DMS114 treated with DMSO at 0.1 percent for 48 hours (cell line): ENCODE results near the gene ZNF316.

ENCODE experiments used
- DNase-seq: peaks from one replicate; lab custom pipeline; 2025; ENCODE audit not compliant: unreplicated experiment; lab: John Stamatoyannopoulos, UW

Gene ZNF316

GRCh38 chr7:6680146-6680545, 43.0 kb downstream of the ZNF316 start:
- DNase-seq, result no peak

- DNase-seq, result no peak
These were observed 54.0 kb downstream of the ZNF316 start for GRCh38 chr7:6691103-6691502.

- no peak for DNase-seq
These were observed 54.5 kb downstream of the ZNF316 start for GRCh38 chr7:6691609-6692106.

- DNase-seq, result no peak
These were observed 63.7 kb downstream of the ZNF316 start for GRCh38 chr7:6700793-6701192.

- DNase-seq, result no peak
These were observed 64.7 kb downstream of the ZNF316 start for GRCh38 chr7:6701860-6702259.
